Stomach (tissue), 9 donors: ENCODE results near the gene IFT57. TPM values are rescaled to one million over a fixed set of nuclear protein-coding genes. Genes with fewer than 3 reads are reported as not detected.

Experiments used
- DNase-seq, 2 donors: peaks; one replicate each; pipeline versions ENCODE4 v3.0.0 to v3.0.0-alpha.2; 2013 to 2019
- H3K27ac ChIP-seq, 5 donors: fragments of 200-600 bp in 4 of 5; sonication (generic) in 4 of 5; one replicate each; pipeline ENCODE4 v1.5.1; 2013 to 2019; ENCODE audit warnings: mild to moderate bottlenecking in 1 of 5, moderate library complexity in 1 of 5
- H3K27me3 ChIP-seq, 3 donors: fragments of 200-600 bp; sonication (generic); one replicate each; pipeline ENCODE4 v1.5.1; 2017 to 2019; ENCODE audit warnings: mixed run types in 1 of 3
- H3K36me3 ChIP-seq, 4 donors: fragments of 200-600 bp; sonication (generic); 1 replicate in 3 of 4; 2 replicates in 1 of 4; pipeline ENCODE4 v1.5.1; 2016 to 2019
- H3K4me1 ChIP-seq, 4 donors: fragments of 200-600 bp; sonication (generic); one replicate each; pipeline ENCODE4 v1.5.1; 2016 to 2019
- H3K4me3 ChIP-seq, 4 donors: fragments of 200-600 bp; sonication (generic) in 3 of 4; one replicate each; pipeline ENCODE4 v1.5.1; 2016 to 2019; ENCODE audit warnings: mild to moderate bottlenecking in 1 of 4
- H3K9me3 ChIP-seq, 4 donors: fragments of 200-600 bp; sonication (generic); one replicate each; pipeline ENCODE4 v1.5.1; 2016 to 2019
- EP300 ChIP-seq: sonication (generic); formaldehyde crosslinking; IDR thresholded peaks from one replicate; pipeline ENCODE4 v1.6.1; 2017; ENCODE audit warnings: antibody characterized with exemption
- POLR2A ChIP-seq, 4 donors: fragments of 450-650 bp; IDR thresholded peaks; one replicate each; pipeline ENCODE4 v1.6.1; 2016; ENCODE audit warnings: antibody characterized with exemption in 4 of 4, control low read depth in 2 of 4, mild to moderate bottlenecking in 1 of 4, moderate library complexity in 1 of 4
- POLR2AphosphoS5 ChIP-seq, 3 donors: sonication (generic); formaldehyde crosslinking; IDR thresholded peaks; one replicate each; pipeline ENCODE4 v1.6.1; 2016; ENCODE audit warnings: antibody characterized with exemption in 3 of 3
- WGBS, 5 donors: extraction: QIAGEN DNeasy Blood & Tissue Kit in 3 of 5; methylation state at CpG; one replicate each; pipeline versions ENCODE4 v1.1.5 to v1.1.7; 2013 to 2018; 5-methylcytosine and 5-hydroxymethylcytosine counted together
- intact Hi-C: fragments of 100-400 bp; cut with DNase I; formaldehyde crosslinking; loops from one replicate; pipeline ENCODE4 v1.15.1; 2023; ENCODE audit warnings: low total_unique reads
- polyA plus RNA-seq, 3 donors: library from polyadenylated mRNA; stranded (reverse); fragments of 200-250 nt; gene quantifications; one replicate each; pipeline ENCODE4 v1.2.3, GENCODE V29; 2013
- total RNA-seq, 5 donors: library from RNA; depleted of rRNA; stranded (reverse); fragments of >200 nt; gene quantifications; one replicate each; pipeline versions ENCODE4 v1.1.0 to v1.2.3, GENCODE V29; 2014 to 2016
- TF ChIP-seq, protein P1 (sequence below), 7 experiments: fragments of 450-650 bp in 4 of 7; fragments of 200-600 bp in 3 of 7; sonication (generic) in 3 of 7; IDR thresholded peaks; one replicate each; pipeline ENCODE4 v1.5.1; 2016 to 2019; ENCODE audit warnings: antibody characterized with exemption in 7 of 7, control low read depth in 2 of 7, mild to moderate bottlenecking in 1 of 7
- donor health status: healthy with polysubstance abuse.
- donor health status: Bipolar disorder and iron deficiency.
- donor health status: healthy.

The IFT57 gene
- total and polyA plus RNA-seq, 8 donors, result 15.6 to 118 (median 36.7) TPM

DNA sequence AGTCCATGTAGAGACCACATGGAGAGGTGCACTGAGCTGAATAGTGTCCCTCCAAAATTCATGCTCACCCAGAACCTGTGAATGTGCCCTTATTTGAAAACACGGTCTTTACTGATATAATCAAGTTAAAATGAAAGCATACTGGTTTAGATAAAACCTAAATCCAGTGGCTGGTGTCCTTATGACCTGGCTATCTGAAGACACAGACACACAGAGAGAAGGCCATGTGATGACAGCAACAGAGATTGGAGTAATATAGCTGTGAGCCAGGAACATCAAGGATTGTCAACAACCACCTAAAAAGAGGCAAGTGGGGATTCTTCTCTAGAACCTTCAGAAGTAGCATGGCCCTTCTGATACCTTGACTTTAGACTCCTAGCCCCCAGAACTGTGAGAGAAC is 76.6 kb downstream of the IFT57 start:
- no peak for DNase-seq
- H3K4me3 ChIP-seq, result no peak overlapping the region
- TF ChIP-seq POLR2AphosphoS5 (IDR thresholded peaks at IDR 0.05) (no peak), POLR2A (IDR thresholded peaks at IDR 0.05) (no peak)
- TF ChIP-seq, protein P1, sequence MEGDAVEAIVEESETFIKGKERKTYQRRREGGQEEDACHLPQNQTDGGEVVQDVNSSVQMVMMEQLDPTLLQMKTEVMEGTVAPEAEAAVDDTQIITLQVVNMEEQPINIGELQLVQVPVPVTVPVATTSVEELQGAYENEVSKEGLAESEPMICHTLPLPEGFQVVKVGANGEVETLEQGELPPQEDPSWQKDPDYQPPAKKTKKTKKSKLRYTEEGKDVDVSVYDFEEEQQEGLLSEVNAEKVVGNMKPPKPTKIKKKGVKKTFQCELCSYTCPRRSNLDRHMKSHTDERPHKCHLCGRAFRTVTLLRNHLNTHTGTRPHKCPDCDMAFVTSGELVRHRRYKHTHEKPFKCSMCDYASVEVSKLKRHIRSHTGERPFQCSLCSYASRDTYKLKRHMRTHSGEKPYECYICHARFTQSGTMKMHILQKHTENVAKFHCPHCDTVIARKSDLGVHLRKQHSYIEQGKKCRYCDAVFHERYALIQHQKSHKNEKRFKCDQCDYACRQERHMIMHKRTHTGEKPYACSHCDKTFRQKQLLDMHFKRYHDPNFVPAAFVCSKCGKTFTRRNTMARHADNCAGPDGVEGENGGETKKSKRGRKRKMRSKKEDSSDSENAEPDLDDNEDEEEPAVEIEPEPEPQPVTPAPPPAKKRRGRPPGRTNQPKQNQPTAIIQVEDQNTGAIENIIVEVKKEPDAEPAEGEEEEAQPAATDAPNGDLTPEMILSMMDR (IDR thresholded peaks at IDR 0.05), result no peak
- H3K27me3 ChIP-seq, result no peaks in the 10 kb centered on the region
- H3K27ac ChIP-seq, result no peak overlapping the region
- 74 to 95% (median 85%) methylated on average over 1 of the region's 1 CpG for WGBS, 5 donors
- no peaks in the 10 kb centered on the region for H3K4me1 ChIP-seq
- H3K9me3 ChIP-seq, result peaks cover 0 to 10% (median 8%) of the 10 kb centered on the region in 4 donors
- H3K36me3 ChIP-seq, result no peaks in the 10 kb centered on the region
- intact Hi-C loops, result no loop called here

- TF ChIP-seq POLR2AphosphoS5 (IDR thresholded peaks at IDR 0.05) (no peak), POLR2A (IDR thresholded peaks at IDR 0.05) (no peak)
- TF ChIP-seq, protein P1 (IDR thresholded peaks at IDR 0.05), result no peak
- no peak overlapping the region for H3K4me3 ChIP-seq
- peak overlapping the region in 4 of 5 donors; percentile 40 to 82 (median 52) for H3K27ac ChIP-seq
- 32 to 74% (median 39%) methylated on average over 5 of the region's 5 CpGs for WGBS, 5 donors
- H3K27me3 ChIP-seq, result no peaks in the 10 kb centered on the region
- intact Hi-C loops, result no loop called here
- peaks cover 0 to 21% (median 7%) of the 10 kb centered on the region in 4 donors for H3K4me1 ChIP-seq
- no peaks in the 10 kb centered on the region for H3K9me3 ChIP-seq
- DNase-seq, result no peak
- no peaks in the 10 kb centered on the region for H3K36me3 ChIP-seq
Observed at GRCh38 chr3:108137460-108137814, 84.8 kb downstream of the IFT57 start.

GRCh38 chr3:108136561-108137459 is 85.4 kb downstream of the IFT57 start:
- H3K27ac ChIP-seq, result peak overlapping the region in 4 of 5 donors; percentile 40 to 82 (median 52)
- TF ChIP-seq POLR2A (IDR thresholded peaks at IDR 0.05) (no peak), POLR2AphosphoS5 (IDR thresholded peaks at IDR 0.05) (no peak), EP300 (no peak)
- TF ChIP-seq, protein P1 (IDR thresholded peaks at IDR 0.05), result no peak
- peak in 1 of 2 donors; percentile 82 for DNase-seq
- intact Hi-C loops, result no loop called here
- no peak overlapping the region for H3K4me3 ChIP-seq
- no peaks in the 10 kb centered on the region for H3K27me3 ChIP-seq
- H3K4me1 ChIP-seq, result peaks cover 0 to 27% (median 12%) of the 10 kb centered on the region in 4 donors
- H3K36me3 ChIP-seq, result no peaks in the 10 kb centered on the region
- 47 to 57% (median 56%) methylated on average over 12 to 13 of the region's 13 CpGs for WGBS, 5 donors
- H3K9me3 ChIP-seq, result no peaks in the 10 kb centered on the region

DNA sequence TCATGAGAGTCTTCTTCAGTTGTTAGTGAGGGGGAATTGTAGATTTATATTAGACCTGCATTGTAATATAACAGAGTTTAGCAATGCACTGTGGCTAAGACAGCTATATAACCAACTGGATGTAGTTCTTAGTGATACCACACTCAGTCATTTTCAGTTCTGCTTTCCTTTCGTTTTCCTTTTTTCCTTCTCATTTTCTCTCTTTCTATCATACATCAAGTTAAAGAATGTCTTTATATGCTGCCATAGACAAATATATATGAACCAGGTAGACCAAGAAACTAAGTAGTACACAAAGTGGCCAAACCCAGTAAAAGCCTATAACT is 87.7 kb downstream of the IFT57 start:
- no peaks in the 10 kb centered on the region for H3K36me3 ChIP-seq
- H3K4me3 ChIP-seq, result no peak overlapping the region
- intact Hi-C loops, result no loop called here
- DNase-seq, result no peak
- WGBS, 5 donors, result 57 to 75% (median 64%) methylated on average over 1 of the region's 1 CpG
- no peaks in the 10 kb centered on the region for H3K9me3 ChIP-seq
- peak overlapping the region in 1 of 5 donors; percentile 74 for H3K27ac ChIP-seq
- no peak for TF ChIP-seq POLR2AphosphoS5 (IDR thresholded peaks at IDR 0.05)
- no peak for TF ChIP-seq POLR2A (IDR thresholded peaks at IDR 0.05)
- TF ChIP-seq EP300, result no peak
- TF ChIP-seq, protein P1 (IDR thresholded peaks at IDR 0.05), result no peak
- no peaks in the 10 kb centered on the region for H3K27me3 ChIP-seq
- peaks cover 4 to 40% (median 12%) of the 10 kb centered on the region in 4 donors for H3K4me1 ChIP-seq
